ENCODE measurements around the gene HLA-B.

The HLA-B gene

GRCh38 chr6:31356946-31357466, at the start of gene HLA-B:
Gene HLA-B, minus strand, starts transcription at chr6:31357179. Its CDS starts 21 bp downstream, at chr6:31357158.
- H3K4me3 ChIP-seq (ENCODE audit: low read depth, low read length): peak within 1 kb of the TSS; percentile 73
- TF ChIP-seq CTCF (IDR thresholded peaks at IDR 0.05; ENCODE audit: low read depth, low read length): no peak

- no peak for TF ChIP-seq CTCF (IDR thresholded peaks at IDR 0.05; ENCODE audit: low read depth, low read length)
- no peak overlapping the region for H3K4me3 ChIP-seq (ENCODE audit: low read depth, low read length)
Observed at GRCh38 chr6:31405996-31406395, 49.0 kb upstream of the HLA-B start.

- H3K4me3 ChIP-seq (ENCODE audit: low read depth, low read length): peak overlapping the region; percentile 79
Observed at GRCh38 chr6:31404061-31404364, 47.0 kb upstream of the HLA-B start.

- TF ChIP-seq CTCF (IDR thresholded peaks at IDR 0.05; ENCODE audit: low read depth, low read length): no peak
Observed at GRCh38 chr6:31403283-31404060, 46.5 kb upstream of the HLA-B start, which contains the start of gene MICA. Gene MICA, plus strand, starts transcription at chr6:31403595. Its CDS starts 38 bp downstream, at chr6:31403633.

GRCh38 chr6:31402324-31403282, 45.6 kb upstream of the HLA-B start:
- peak overlapping the region; percentile 79 for H3K4me3 ChIP-seq (ENCODE audit: low read depth, low read length)
- TF ChIP-seq CTCF (IDR thresholded peaks at IDR 0.05; ENCODE audit: low read depth, low read length): no peak

More at GRCh38 chr6:31403283-31404060, 46.5 kb upstream of the HLA-B start, which contains the start of gene MICA:
- peak within 1 kb of the TSS; percentile 79 for H3K4me3 ChIP-seq (ENCODE audit: low read depth, low read length)

GRCh38 chr6:31401403-31401802, 44.4 kb upstream of the HLA-B start:
- H3K4me3 ChIP-seq (ENCODE audit: low read depth, low read length): peak overlapping the region; percentile 79
- no peak for TF ChIP-seq CTCF (IDR thresholded peaks at IDR 0.05; ENCODE audit: low read depth, low read length)

GRCh38 chr6:31400467-31401289, 43.7 kb upstream of the HLA-B start:
- no peak for TF ChIP-seq CTCF (IDR thresholded peaks at IDR 0.05; ENCODE audit: low read depth, low read length)
- peak overlapping the region; percentile 79 for H3K4me3 ChIP-seq (ENCODE audit: low read depth, low read length)

All from WI38 (cell line).